ENCODE data around the gene CYB5R3. TPM values are rescaled to one million over a fixed set of nuclear protein-coding genes. Genes with fewer than 3 reads are reported as not detected.
"Not testable (repeated sequence)": the region's sequence is repeated elsewhere in the genome, so short reads cannot be mapped to it uniquely, and the experiment has no call there.

Gene CYB5R3
- total RNA-seq, 2 experiments from 2014 or later: 68.4 to 74.3 TPM

DNA sequence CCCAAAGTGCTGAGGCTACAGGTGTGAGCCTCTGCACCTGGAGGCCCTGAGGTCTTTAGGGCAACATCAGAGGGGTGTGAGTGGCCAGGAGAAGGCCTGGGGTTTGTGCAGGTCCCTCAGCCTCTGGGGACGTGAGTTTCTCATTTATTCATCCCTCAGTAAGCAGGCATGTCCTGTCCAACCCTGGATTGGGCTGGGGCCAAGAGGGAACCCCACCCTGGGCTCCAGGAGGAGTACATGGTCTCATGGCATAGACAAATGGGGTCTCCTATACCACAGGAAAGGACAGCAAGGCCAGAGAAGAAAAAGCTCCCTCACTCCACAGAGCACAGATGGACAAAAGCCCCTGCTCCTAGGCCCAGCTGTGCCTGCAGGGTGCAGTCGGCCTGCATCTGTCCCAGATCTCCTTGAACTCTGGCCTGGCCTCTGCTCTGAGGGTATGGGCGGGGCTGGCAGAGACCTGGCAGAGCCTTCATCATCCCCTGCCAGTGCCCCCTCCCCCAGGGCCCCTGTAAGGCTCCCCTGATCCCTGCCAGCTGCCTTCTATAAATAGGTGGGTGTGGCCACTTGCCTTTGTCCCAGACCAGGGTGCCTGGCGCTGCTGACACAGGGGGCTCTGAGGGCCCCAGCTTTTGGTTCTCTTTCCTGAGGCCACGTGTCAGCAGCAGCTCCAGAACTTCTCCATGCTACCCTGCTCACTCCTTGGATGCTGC, 36.9 kb upstream of the CYB5R3 start:
- DNase-seq: no peak
- Mint-ChIP-seq H3K9me3 (no peaks in the 10 kb centered on the region), H3K27ac (no peak overlapping the region), H3K36me3 (ENCODE audit: low read depth) (no peaks in the 10 kb centered on the region), H3K27me3 (no peaks in the 10 kb centered on the region), H3K4me3 (no peak overlapping the region), H3K4me1 (no peaks in the 10 kb centered on the region)
- ChIA-PET CTCF (no interaction called here), POLR2A (no interaction called here)

DNA sequence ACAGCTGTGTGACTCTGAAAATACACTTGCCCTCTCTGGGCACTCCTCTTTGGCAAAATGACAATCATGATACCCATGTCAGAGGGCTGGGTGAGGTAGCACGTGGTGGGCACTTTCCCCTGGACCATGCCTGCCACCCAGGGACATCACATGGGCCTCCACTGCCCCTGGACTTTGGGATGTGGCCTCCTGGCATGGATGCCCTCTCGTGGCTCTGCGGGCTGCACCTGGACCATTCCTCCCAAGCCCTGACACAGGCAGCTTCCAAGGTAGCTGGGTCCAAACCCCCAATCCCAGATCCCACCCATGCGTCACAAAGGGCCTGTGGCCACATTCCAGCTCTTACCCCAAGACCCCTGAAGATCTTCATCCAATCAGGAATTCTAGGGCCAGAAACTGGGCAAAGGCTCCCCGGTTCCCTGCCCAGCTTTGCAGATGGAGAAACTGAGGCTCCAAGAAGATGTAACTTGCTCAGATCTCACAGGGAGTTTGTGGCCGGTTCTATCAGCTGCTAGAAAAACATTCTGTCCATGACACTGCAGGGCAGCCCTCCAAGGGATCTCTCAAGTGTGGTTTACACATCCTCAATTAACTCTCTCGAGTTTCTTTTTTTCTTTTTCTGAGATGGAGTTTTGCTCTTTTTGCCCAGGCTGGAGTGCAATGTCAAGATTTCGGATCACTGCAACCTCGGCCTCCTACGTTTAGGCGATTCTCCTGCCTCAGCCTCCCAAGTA, 35.4 kb upstream of the CYB5R3 start:
- CTCF ChIA-PET: no interaction called here
- no peaks in the 10 kb centered on the region for H3K36me3 Mint-ChIP-seq (ENCODE audit: low read depth)
- POLR2A ChIA-PET: no interaction called here
- no peak for DNase-seq
- H3K27ac Mint-ChIP-seq: no peak overlapping the region
- H3K27me3 Mint-ChIP-seq: peaks cover 3% of the 10 kb centered on the region
- peaks cover 2% of the 10 kb centered on the region for H3K9me3 Mint-ChIP-seq
- no peak overlapping the region for H3K4me3 Mint-ChIP-seq
- no peaks in the 10 kb centered on the region for H3K4me1 Mint-ChIP-seq

- Mint-ChIP-seq H3K27ac (no peak overlapping the region), H3K4me3 (no peak overlapping the region), H3K27me3 (peaks cover 5% of the 10 kb centered on the region), H3K4me1 (no peaks in the 10 kb centered on the region), H3K9me3 (peaks cover 3% of the 10 kb centered on the region), H3K36me3 (ENCODE audit: low read depth) (no peaks in the 10 kb centered on the region)
- no peak for DNase-seq
- CTCF ChIA-PET: no interaction called here
- POLR2A ChIA-PET: no interaction called here
Measured at GRCh38 chr22:42683578-42684283, 34.5 kb upstream of the CYB5R3 start.

- no peak for DNase-seq
- POLR2A ChIA-PET: no interaction called here
- no peak overlapping the region for H3K4me3 Mint-ChIP-seq
- CTCF ChIA-PET: no interaction called here
- H3K4me1 Mint-ChIP-seq: no peaks in the 10 kb centered on the region
- peaks cover 9% of the 10 kb centered on the region for H3K27me3 Mint-ChIP-seq
- no peak overlapping the region for H3K27ac Mint-ChIP-seq
- H3K9me3 Mint-ChIP-seq: peaks cover 12% of the 10 kb centered on the region
- H3K36me3 Mint-ChIP-seq (ENCODE audit: low read depth): peaks cover 6% of the 10 kb centered on the region
Measured at GRCh38 chr22:42682113-42682851, 33.1 kb upstream of the CYB5R3 start.

GRCh38 chr22:42680648-42681047, 31.5 kb upstream of the CYB5R3 start:
- POLR2A ChIA-PET: no interaction called here

DNA sequence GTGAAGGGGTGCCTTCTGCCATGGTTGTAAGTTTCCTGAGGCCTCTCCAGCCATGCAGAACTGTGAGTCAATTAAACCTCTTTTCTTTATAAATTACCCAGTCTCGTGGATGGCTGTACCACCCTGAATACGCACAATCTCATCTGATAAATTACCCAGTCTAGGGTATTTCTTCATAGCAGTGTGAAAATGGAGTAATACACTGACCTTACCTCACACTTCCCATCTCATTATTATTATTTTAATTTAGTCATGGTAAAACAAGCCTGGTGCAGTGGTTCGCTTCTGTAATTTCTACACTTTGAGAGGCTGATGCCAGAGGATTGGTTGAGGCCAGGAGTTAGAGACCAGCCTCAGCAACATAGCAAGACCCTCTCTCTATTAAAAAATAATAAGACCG, 30.5 kb upstream of the CYB5R3 start:
- POLR2A ChIA-PET: no interaction called here
- peaks cover 13% of the 10 kb centered on the region for H3K27me3 Mint-ChIP-seq
- peaks cover 12% of the 10 kb centered on the region for H3K9me3 Mint-ChIP-seq
- no peaks in the 10 kb centered on the region for H3K4me1 Mint-ChIP-seq
- no peak overlapping the region for H3K4me3 Mint-ChIP-seq
- no peak overlapping the region for H3K27ac Mint-ChIP-seq
- CTCF ChIA-PET: no interaction called here
- DNase-seq: no peak
- H3K36me3 Mint-ChIP-seq (ENCODE audit: low read depth): peaks cover 6% of the 10 kb centered on the region

More at GRCh38 chr22:42680648-42681047, 31.5 kb upstream of the CYB5R3 start:
- Mint-ChIP-seq H3K27me3 (peaks cover 13% of the 10 kb centered on the region), H3K4me1 (no peaks in the 10 kb centered on the region), H3K27ac (no peak overlapping the region), H3K4me3 (no peak overlapping the region), H3K9me3 (peaks cover 12% of the 10 kb centered on the region), H3K36me3 (ENCODE audit: low read depth) (peaks cover 6% of the 10 kb centered on the region)
- CTCF ChIA-PET: no interaction called here
- DNase-seq: no peak

GRCh38 chr22:42678894-42679293, 29.7 kb upstream of the CYB5R3 start:
- Mint-ChIP-seq H3K4me3 (no peak overlapping the region), H3K27me3 (peaks cover 17% of the 10 kb centered on the region), H3K4me1 (no peaks in the 10 kb centered on the region), H3K36me3 (ENCODE audit: low read depth) (peaks cover 6% of the 10 kb centered on the region), H3K9me3 (peaks cover 12% of the 10 kb centered on the region), H3K27ac (no peak overlapping the region)
- ChIA-PET POLR2A (no interaction called here), CTCF (interaction anchor here (0.6 kb wide), 1 partner anchor 406 kb away, joined by 3 read pairs; no protein-coding TSS in a partner anchor)
- DNase-seq: no peak

DNA sequence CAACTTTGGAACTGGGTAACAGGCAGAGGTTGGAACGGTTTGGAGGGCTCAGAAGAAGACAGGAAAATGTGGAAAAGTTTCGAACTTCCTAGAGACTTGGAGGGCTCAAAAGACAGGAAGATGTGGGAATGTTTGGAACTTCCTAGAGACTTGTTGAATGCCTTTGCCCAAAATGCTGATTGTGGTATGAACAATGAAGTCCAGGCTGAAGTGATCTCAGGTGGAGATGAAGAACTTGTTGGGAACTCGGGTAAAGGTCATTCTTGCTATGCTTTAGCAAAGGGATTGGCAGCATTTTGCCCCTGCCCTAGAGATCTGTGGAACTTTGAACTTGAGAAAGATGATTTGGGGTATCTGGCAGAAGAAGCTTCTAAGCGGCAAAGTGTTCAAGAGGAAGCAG, 28.7 kb upstream of the CYB5R3 start:
- H3K36me3 Mint-ChIP-seq (ENCODE audit: low read depth); POLR2A ChIA-PET; H3K27ac Mint-ChIP-seq; H3K4me3 Mint-ChIP-seq; CTCF ChIA-PET; H3K4me1 Mint-ChIP-seq; DNase-seq: not testable (repeated sequence)
- H3K9me3 Mint-ChIP-seq: peaks cover 12% of the 10 kb centered on the region
- peaks cover 17% of the 10 kb centered on the region for H3K27me3 Mint-ChIP-seq

- CTCF ChIA-PET: no interaction called here
Measured at GRCh38 chr22:42676059-42676607, 26.9 kb upstream of the CYB5R3 start.

DNA sequence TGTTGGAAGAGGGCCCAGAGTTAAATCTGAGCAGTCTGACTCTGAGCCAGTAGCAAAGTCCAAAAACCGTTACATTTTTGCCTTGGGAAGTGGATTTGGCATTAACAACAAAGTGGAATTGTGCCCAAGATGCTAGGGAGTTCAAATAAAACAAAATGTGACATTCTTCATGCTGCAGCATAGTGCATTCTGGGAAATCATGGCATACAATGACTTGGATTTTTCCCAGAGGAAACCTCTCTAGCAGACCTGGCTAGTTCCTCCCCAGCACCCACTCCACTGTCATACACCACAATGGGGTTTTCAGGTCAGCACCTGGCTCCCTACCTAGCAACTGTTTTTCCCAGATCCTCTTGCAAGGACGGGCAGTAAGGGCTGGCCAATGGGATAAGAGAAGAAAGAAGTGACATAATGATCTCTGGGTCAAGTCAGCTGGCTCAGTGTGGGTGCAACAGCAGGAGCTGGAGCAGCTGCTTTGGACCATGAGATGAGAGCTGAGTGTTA, 24.8 kb upstream of the CYB5R3 start:
- ChIA-PET CTCF (no interaction called here), POLR2A (interaction anchor here (1.5 kb wide), 1 partner anchor 10 kb away, joined by 3 read pairs; no protein-coding TSS in a partner anchor)
- Mint-ChIP-seq H3K9me3 (peaks cover 10% of the 10 kb centered on the region), H3K4me1 (peaks cover 19% of the 10 kb centered on the region), H3K36me3 (ENCODE audit: low read depth) (peaks cover 6% of the 10 kb centered on the region), H3K4me3 (no peak overlapping the region), H3K27me3 (peaks cover 13% of the 10 kb centered on the region), H3K27ac (no peak overlapping the region)
- no peak for DNase-seq

More at GRCh38 chr22:42676059-42676607, 26.9 kb upstream of the CYB5R3 start:
- H3K4me1 Mint-ChIP-seq: peaks cover 9% of the 10 kb centered on the region
- H3K4me3 Mint-ChIP-seq: no peak overlapping the region
- no peak for DNase-seq
- H3K36me3 Mint-ChIP-seq (ENCODE audit: low read depth): peaks cover 6% of the 10 kb centered on the region
- peaks cover 12% of the 10 kb centered on the region for H3K9me3 Mint-ChIP-seq
- POLR2A ChIA-PET: no interaction called here
- H3K27me3 Mint-ChIP-seq: peaks cover 18% of the 10 kb centered on the region
- H3K27ac Mint-ChIP-seq: no peak overlapping the region

DNA sequence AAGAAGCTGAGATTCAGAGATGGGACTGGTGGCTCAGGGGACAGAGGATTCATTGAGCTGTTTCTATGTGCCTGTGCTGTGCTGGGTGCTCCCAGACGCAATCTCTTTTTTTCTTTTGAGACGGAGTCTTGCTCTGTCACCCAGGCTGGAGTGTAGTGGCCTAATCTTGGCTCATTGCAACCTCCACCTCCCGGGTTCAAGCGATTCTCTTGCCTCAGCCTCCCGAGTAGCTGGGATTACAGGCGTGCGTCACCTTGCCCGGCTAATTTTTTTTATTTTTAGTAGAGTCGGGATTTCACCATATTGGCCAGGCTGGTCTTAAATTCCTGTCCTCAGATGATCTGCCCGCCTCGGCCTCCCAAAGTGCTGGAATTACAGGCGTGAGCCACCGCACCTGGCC, 23.9 kb upstream of the CYB5R3 start:
- DNase-seq; H3K9me3 Mint-ChIP-seq; H3K36me3 Mint-ChIP-seq (ENCODE audit: low read depth); H3K27ac Mint-ChIP-seq; H3K4me3 Mint-ChIP-seq; CTCF ChIA-PET: not testable (repeated sequence)
- POLR2A ChIA-PET: interaction anchor here (1.5 kb wide), 1 partner anchor 9 kb away, joined by 3 read pairs; no protein-coding TSS in a partner anchor
- H3K27me3 Mint-ChIP-seq: peaks cover 12% of the 10 kb centered on the region
- H3K4me1 Mint-ChIP-seq: peaks cover 19% of the 10 kb centered on the region

GRCh38 chr22:42670921-42671709, 21.9 kb upstream of the CYB5R3 start:
- H3K9me3 Mint-ChIP-seq: no peaks in the 10 kb centered on the region
- peak; percentile 42 for DNase-seq
- H3K4me3 Mint-ChIP-seq: no peak overlapping the region
- ChIA-PET POLR2A (interaction anchor here (0.8 to 1.3 kb wide), 2 partner anchors 56 to 57 kb away, joined by 3 to 4 read pairs; partner anchors contain the start of gene POLDIP3), CTCF (interaction anchor here (0.7 kb wide), 1 partner anchor 107 kb away, joined by 3 read pairs; no protein-coding TSS in a partner anchor)
- H3K27me3 Mint-ChIP-seq: peaks cover 7% of the 10 kb centered on the region
- H3K27ac Mint-ChIP-seq: peak overlapping the region; percentile 70
- H3K36me3 Mint-ChIP-seq (ENCODE audit: low read depth): no peaks in the 10 kb centered on the region
- H3K4me1 Mint-ChIP-seq: peaks cover 19% of the 10 kb centered on the region
